Fibroblast of upper back skin (primary cell): ENCODE measurements around the gene KCNIP2.
"Not testable (repeated sequence)": the region's sequence is repeated elsewhere in the genome, so short reads cannot be mapped to it uniquely, and the experiment has no call there.

Source experiments
- DNase-seq: peaks from one replicate; pipeline ENCODE4 v3.0.0-alpha.2; 2013

KCNIP2 gene

GRCh38 chr10:101827919-101828600 lies 15.5 kb downstream of the KCNIP2 start:
- no peak for DNase-seq

GRCh38 chr10:101826852-101827434 lies 16.7 kb downstream of the KCNIP2 start:
- DNase-seq: no peak

- DNase-seq: no peak
Observed at GRCh38 chr10:101824736-101825135, 18.9 kb downstream of the KCNIP2 start.

- DNase-seq: no peak
Observed at GRCh38 chr10:101818872-101819633, 24.5 kb downstream of the KCNIP2 start.

GRCh38 chr10:101818119-101818871 lies 25.3 kb downstream of the KCNIP2 start, which contains the start of gene OGA:
TSS of gene OGA (minus strand) at chr10:101818444. CDS start at chr10:101818022, 422 bp downstream.
- peak; percentile 100 for DNase-seq

- peak; percentile 96 for DNase-seq
Observed at GRCh38 chr10:101817337-101818118, 26.1 kb downstream of the KCNIP2 start.

GRCh38 chr10:101816913-101817336 lies 26.7 kb downstream of the KCNIP2 start:
- no peak for DNase-seq

GRCh38 chr10:101816376-101816775 lies 27.2 kb downstream of the KCNIP2 start:
- no peak for DNase-seq

GRCh38 chr10:101814466-101815071 lies 29.0 kb downstream of the KCNIP2 start:
- no peak for DNase-seq

- no peak for DNase-seq
Observed at GRCh38 chr10:101812606-101813005, 31.0 kb downstream of the KCNIP2 start.

- DNase-seq: no peak
Observed at GRCh38 chr10:101807158-101807557, 36.4 kb downstream of the KCNIP2 start.

- no peak for DNase-seq
Observed at GRCh38 chr10:101803511-101803910, 40.1 kb downstream of the KCNIP2 start.

GRCh38 chr10:101797403-101798059 lies 46.1 kb downstream of the KCNIP2 start:
- no peak for DNase-seq

- no peak for DNase-seq
Observed at GRCh38 chr10:101793526-101793925, 50.1 kb downstream of the KCNIP2 start.

GRCh38 chr10:101789686-101790085 lies 53.9 kb downstream of the KCNIP2 start:
- no peak for DNase-seq

GRCh38 chr10:101789231-101789630 lies 54.4 kb downstream of the KCNIP2 start:
- not testable (repeated sequence) for DNase-seq

- DNase-seq: no peak
Observed at GRCh38 chr10:101785801-101786200, 57.8 kb downstream of the KCNIP2 start.

- DNase-seq: no peak
Observed at GRCh38 chr10:101784558-101784957, 59.0 kb downstream of the KCNIP2 start.

- peak; percentile 5 for DNase-seq
Observed at GRCh38 chr10:101783736-101784118, 59.9 kb downstream of the KCNIP2 start.

- DNase-seq: peak; percentile 78
Observed at GRCh38 chr10:101782811-101783735, 60.5 kb downstream of the KCNIP2 start, which contains the start of gene NPM3. TSS of gene NPM3 (minus strand) at chr10:101783446. CDS start at chr10:101783390, 56 bp downstream.
